Activated CD4-positive, alpha-beta memory T cell treated with anti-CD3 and anti-CD28 coated beads for 36 hours (primary cell): Measurements from ENCODE around the gene RFTN2. TPM values are rescaled to one million over a fixed set of nuclear protein-coding genes. Genes with fewer than 3 reads are reported as not detected.

Experiments used
- CTCF ChIA-PET: fragments of 350-600 bp; sonication (Branson Sonifier 250); formaldehyde crosslinking; loops from one replicate; lab custom pipeline; 2021; ENCODE audit warnings: antibody characterized with exemption, inconsistent platforms; lab: Charles Lee
- POLR2A ChIA-PET: fragments of 350-600 bp; sonication (Branson Sonifier 250); formaldehyde crosslinking; loops from one replicate; lab custom pipeline; 2021; ENCODE audit warnings: antibody characterized with exemption; lab: Charles Lee
- DNase-seq: peaks from one replicate; pipeline ENCODE4 v3.0.0-alpha.2; 2020
- H3K27ac Mint-ChIP-seq: one replicate; pipeline ENCODE4 v1.8.0; 2021; ENCODE audit warnings: mixed read lengths
- H3K27me3 Mint-ChIP-seq: one replicate; pipeline ENCODE4 v1.8.0; 2021; ENCODE audit warnings: mixed read lengths
- H3K36me3 Mint-ChIP-seq: one replicate; pipeline ENCODE4 v1.8.0; 2021; ENCODE audit warnings: mixed read lengths
- H3K4me1 Mint-ChIP-seq: one replicate; pipeline ENCODE4 v1.8.0; 2021; ENCODE audit warnings: low read depth, mixed read lengths
- H3K4me3 Mint-ChIP-seq: one replicate; pipeline ENCODE4 v1.8.0; 2021; ENCODE audit warnings: mild to moderate bottlenecking, mixed read lengths
- H3K9me3 Mint-ChIP-seq: one replicate; pipeline ENCODE4 v1.8.0; 2021; ENCODE audit warnings: mixed read lengths
- intact Hi-C: fragments of 100-400 bp; cut with micrococcal nuclease; formaldehyde crosslinking; loops from one replicate; pipeline ENCODE4 v1.15.1; 2023
- total RNA-seq, 2 experiments: library from RNA; stranded (reverse); gene quantifications; one replicate each; pipeline ENCODE4 v1.2.3, GENCODE V29; 2021

RFTN2 gene
- total RNA-seq, 2 experiments from 2014 or later: not detected

DNA sequence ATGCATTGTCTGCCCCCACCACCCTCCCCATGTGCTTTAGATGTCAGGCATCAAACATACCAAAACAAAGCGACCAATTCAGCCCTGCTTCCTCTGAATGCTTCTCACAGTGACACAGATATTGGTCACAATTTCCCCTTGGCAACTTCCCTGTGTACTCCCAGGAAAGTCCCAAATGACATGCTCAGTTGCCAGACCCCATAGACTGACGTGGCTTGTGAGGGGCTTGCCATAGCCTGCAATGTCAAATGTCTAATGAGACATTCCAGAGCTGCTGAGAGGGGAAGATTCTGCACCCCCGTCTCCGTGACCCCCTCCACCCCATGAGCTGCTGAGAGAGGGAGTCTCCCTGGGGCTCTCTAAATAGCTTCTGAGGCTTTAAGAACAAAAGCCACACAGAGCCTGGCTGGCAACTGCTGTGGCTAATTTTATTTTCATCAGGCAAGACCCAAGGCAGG is 47.3 kb downstream of the RFTN2 start:
- Mint-ChIP-seq H3K36me3 (no peaks in the 10 kb centered on the region), H3K4me3 (no peak overlapping the region), H3K27me3 (no peaks in the 10 kb centered on the region), H3K27ac (no peak overlapping the region), H3K4me1 (no peaks in the 10 kb centered on the region), H3K9me3 (peaks cover 14% of the 10 kb centered on the region)
- no peak for DNase-seq
- intact Hi-C loops: no loop called here
- POLR2A ChIA-PET: no interaction called here
- CTCF ChIA-PET: no interaction called here

DNA sequence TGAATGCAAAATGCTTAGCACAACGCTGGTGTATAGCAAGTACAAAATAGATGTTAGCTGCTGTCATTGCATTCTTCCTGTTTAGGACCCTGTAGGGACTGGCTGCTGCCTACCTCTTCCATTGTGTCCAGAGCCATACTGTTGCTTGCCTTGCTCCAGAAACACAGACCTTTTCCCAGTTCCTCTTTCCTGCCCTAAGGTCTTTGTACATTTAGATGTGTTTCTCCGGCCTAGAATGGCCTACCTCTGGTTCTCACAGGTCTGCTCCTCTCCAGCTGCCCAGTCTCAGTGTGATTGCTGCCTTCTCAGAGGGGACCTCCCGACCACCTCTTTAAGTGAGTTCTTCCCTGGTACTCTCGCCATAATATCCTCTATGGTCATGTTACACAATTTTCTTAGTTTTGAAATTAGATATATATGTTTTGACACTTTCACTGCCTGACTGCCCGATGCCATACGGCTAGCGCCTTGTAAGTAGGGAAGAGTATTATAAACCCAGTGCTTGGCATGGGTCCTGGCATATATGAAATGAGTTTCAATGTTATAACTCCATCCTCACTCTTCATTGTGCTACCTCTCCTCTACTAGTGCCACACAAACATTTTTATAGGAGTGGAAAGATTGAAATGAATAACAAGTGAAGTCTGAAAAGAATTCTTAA is 48.3 kb downstream of the RFTN2 start:
- Mint-ChIP-seq H3K4me3 (no peak overlapping the region), H3K4me1 (no peaks in the 10 kb centered on the region), H3K27ac (no peak overlapping the region), H3K36me3 (no peaks in the 10 kb centered on the region), H3K27me3 (no peaks in the 10 kb centered on the region), H3K9me3 (peaks cover 5% of the 10 kb centered on the region)
- CTCF ChIA-PET: no interaction called here
- intact Hi-C loops: no loop called here
- DNase-seq: no peak
- POLR2A ChIA-PET: no interaction called here

DNA sequence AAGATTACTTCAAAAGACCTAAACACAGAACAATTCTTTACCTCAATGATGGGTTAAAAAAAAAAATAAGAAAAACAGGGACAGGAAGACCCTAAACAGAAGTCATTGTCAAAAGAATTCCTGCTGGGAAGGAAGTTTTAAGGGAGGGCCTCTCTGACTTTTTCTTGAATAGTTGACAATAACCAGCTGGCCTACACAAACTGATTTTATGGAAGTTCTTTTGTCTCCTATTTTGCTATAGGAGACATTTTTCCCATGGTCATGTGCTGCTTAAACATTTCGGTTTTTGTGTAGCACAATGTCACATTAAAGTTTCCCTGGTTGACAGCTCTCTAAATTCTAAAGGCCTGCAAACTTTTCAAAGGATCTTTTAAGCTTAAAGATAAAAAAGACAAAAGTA is 55.3 kb downstream of the RFTN2 start:
- no peak for DNase-seq
- Mint-ChIP-seq H3K4me3 (no peak overlapping the region), H3K4me1 (peaks cover under 1% of the 10 kb centered on the region), H3K27ac (no peak overlapping the region), H3K36me3 (no peaks in the 10 kb centered on the region), H3K9me3 (no peaks in the 10 kb centered on the region), H3K27me3 (no peaks in the 10 kb centered on the region)
- CTCF ChIA-PET: no interaction called here
- POLR2A ChIA-PET: no interaction called here
- intact Hi-C loops: no loop called here

DNA sequence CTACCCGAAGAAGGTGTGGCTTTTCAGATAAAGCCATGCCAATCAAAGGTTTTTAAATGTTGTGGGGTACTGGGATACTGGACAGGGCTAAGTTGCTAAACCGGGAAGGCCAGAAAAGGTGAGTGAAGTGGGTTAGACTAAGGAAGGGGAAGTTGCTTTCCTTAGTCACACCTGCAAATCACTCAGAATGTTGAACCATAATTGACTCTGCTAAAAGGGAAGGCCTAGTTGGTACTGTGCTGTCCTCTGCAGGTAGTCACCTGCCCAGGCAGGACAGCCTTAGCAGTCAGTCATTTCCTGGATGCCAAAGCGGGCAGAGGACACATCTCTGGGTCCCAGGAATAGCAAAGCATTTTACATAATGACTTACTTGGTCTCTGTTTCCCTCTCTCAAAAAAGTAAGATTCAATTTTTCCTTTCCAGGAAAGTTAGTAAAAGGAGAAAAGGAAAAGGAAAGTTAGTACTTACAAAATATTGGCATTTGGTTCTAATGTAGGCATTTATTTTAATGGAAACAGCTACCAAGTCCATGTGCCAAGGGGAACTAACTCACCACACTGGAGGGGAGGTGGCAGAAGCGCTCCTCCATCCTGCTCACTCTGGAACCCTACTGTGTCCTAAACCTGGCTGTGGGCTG is 60.3 kb downstream of the RFTN2 start:
- ChIA-PET POLR2A (no interaction called here), CTCF (no interaction called here)
- H3K27ac Mint-ChIP-seq: no peak overlapping the region
- H3K4me3 Mint-ChIP-seq: no peak overlapping the region
- peaks cover under 1% of the 10 kb centered on the region for H3K9me3 Mint-ChIP-seq
- peaks cover 3% of the 10 kb centered on the region for H3K27me3 Mint-ChIP-seq
- intact Hi-C loops: no loop called here
- H3K4me1 Mint-ChIP-seq: peaks cover 9% of the 10 kb centered on the region
- no peaks in the 10 kb centered on the region for H3K36me3 Mint-ChIP-seq
- no peak for DNase-seq

DNA sequence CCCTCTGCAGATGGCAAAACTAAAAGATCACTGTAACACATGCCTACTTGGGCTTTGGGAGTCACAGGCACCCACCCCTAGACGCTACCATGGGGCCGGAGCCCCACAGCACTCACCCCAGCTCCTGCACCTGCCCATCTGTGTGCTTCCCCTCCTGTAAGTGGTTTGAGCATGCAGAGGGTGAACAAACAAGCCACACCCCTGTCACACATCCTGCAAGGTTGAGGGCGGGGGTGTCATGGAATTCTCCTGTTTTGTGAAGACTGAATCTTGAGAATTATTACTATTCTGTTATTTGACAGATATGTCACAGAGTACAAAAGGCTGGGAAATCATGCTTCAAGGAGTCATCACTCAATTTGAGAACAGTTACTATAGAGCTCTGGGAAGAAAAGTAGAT is 60.9 kb downstream of the RFTN2 start:
- CTCF ChIA-PET: no interaction called here
- Mint-ChIP-seq H3K27ac (no peak overlapping the region), H3K36me3 (no peaks in the 10 kb centered on the region), H3K4me3 (no peak overlapping the region), H3K27me3 (peaks cover 3% of the 10 kb centered on the region), H3K9me3 (peaks cover 2% of the 10 kb centered on the region), H3K4me1 (peaks cover 9% of the 10 kb centered on the region)
- POLR2A ChIA-PET: no interaction called here
- intact Hi-C loops: no loop called here
- no peak for DNase-seq

DNA sequence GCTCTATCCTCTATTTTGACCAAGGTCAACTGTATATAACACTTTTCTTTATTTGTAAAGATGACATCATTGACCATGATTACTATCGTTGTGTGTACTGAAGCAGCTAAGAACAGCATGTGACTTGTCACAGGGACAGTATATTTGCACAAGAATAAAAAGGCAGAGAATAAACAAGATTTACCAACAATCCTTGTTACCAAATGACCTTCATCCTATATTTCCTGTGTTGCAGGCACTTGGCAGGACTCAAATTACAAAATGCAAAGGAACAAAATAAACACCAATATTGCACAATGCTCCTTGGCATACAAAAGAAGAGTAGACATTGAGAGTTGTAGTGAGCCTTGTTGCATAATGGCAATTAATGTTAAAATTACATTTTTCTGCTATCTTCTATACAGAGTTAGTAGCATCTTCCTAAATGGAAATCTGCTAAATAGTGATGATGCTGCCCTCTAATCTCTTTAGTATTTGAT is 61.8 kb downstream of the RFTN2 start:
- Mint-ChIP-seq H3K4me1 (peaks cover 9% of the 10 kb centered on the region), H3K9me3 (peaks cover 2% of the 10 kb centered on the region)

DNA sequence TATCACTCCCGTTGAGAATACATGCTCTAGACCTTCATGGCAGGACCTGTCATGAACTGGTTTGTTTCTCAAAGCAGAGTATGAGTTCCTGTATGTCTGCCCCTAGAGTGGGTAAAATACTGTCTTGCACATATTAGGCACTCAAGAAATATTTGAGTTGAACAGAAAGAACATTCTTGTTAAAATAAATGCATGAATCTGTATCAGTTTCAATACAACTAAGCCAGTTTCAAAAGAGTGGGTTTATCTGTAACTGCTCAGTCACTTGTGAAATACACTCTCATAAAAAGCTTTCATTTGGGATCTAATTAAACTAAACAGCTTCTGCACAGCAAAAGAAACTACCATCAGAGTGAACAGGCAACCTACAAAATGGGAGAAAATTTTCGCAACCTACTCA is 69.2 kb downstream of the RFTN2 start:
- POLR2A ChIA-PET: no interaction called here
- CTCF ChIA-PET: no interaction called here
- Mint-ChIP-seq H3K27ac (no peak overlapping the region), H3K27me3 (peaks cover 2% of the 10 kb centered on the region), H3K4me3 (no peak overlapping the region), H3K4me1 (peaks cover 7% of the 10 kb centered on the region), H3K9me3 (peaks cover 5% of the 10 kb centered on the region), H3K36me3 (no peaks in the 10 kb centered on the region)
- no peak for DNase-seq
- intact Hi-C loops: no loop called here

More for the DNA sequence above, 61.8 kb downstream of the RFTN2 start:
- CTCF ChIA-PET: no interaction called here
- DNase-seq: no peak
- peaks cover 3% of the 10 kb centered on the region for H3K27me3 Mint-ChIP-seq
- H3K4me3 Mint-ChIP-seq: no peak overlapping the region
- no peaks in the 10 kb centered on the region for H3K36me3 Mint-ChIP-seq
- POLR2A ChIA-PET: no interaction called here
- no peak overlapping the region for H3K27ac Mint-ChIP-seq
- intact Hi-C loops: no loop called here

DNA sequence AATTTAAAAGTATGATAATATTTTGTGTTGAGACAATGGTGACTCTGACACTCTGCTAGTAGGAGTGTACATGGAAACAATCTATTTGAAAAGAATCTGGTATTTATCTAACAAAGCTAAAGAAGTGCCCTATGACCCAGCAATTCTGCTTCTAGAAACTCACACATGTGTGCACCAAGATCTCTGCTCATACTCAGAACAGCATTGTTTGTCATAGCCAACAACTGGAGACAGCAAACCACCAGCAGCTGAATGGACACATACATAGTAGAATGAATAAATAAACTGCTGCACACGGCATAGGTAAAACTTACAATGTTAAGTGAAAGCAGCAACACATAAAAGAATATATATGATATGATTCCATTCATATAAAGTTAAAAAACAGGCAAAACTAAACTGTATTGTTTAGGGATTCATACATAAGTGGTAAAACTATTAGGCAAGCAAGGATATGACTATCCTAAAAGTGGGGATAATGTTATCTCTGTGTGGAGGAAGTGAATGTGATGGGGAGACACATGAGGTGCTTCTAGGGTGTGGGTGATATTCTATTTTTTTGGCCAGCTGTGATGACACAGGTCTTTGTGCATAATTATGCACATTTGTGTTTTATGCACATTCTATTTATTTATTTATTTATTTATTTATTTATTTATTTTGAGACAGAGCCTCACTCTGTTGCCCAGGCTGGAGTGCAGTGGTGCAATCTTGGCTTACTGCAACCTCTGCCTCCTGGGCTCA is 71.1 kb downstream of the RFTN2 start:
- Mint-ChIP-seq H3K4me1 (peaks cover 7% of the 10 kb centered on the region), H3K9me3 (peaks cover 3% of the 10 kb centered on the region), H3K27me3 (peaks cover 10% of the 10 kb centered on the region), H3K4me3 (no peak overlapping the region), H3K36me3 (no peaks in the 10 kb centered on the region), H3K27ac (no peak overlapping the region)
- DNase-seq: no peak
- ChIA-PET CTCF (no interaction called here), POLR2A (no interaction called here)
- intact Hi-C loops: no loop called here

DNA sequence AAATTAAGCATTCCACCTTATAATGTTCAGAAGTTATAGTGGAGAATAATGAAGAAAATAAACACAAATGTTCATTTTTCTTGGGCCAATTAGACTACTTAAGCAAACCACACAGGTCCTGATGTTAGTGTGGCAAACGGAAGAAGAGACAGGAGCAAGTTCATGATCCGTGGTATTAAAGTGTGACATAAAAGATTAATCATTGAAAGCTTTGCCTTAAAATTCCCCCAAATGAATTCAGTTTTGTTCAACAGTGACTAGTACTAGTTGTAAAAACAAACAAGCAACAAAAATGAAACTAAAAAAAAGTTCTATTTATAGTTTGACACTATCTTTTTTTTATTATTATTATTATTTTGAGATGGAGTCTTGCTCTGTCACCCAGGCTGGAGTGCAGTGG is 73.7 kb downstream of the RFTN2 start:
- no peaks in the 10 kb centered on the region for H3K9me3 Mint-ChIP-seq
- ChIA-PET CTCF (no interaction called here), POLR2A (no interaction called here)
- H3K4me1 Mint-ChIP-seq: peaks cover 9% of the 10 kb centered on the region
- H3K27me3 Mint-ChIP-seq: peaks cover 16% of the 10 kb centered on the region
- no peaks in the 10 kb centered on the region for H3K36me3 Mint-ChIP-seq
- intact Hi-C loops: no loop called here
- H3K4me3 Mint-ChIP-seq: no peak overlapping the region
- DNase-seq: no peak
- H3K27ac Mint-ChIP-seq: no peak overlapping the region

DNA sequence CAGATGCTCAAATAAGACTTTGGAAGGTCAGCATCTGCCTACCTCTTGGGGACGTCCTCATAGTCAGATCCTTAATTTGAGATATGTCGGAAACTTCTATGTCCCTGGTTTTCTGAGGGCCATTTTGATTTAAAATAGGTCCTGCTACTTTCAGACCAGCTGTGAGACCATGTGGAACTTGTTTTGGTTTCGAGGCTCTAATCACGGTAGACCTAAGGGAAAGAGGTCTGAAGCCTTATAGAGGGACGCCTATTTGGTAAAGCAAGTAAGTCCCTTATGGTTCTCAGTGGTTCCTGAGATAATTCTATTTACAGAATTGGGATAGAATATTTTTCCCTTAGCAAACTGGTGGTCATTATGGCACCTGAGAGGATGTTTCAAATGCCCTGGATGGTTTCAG is 75.1 kb downstream of the RFTN2 start:
- H3K4me1 Mint-ChIP-seq: peaks cover 2% of the 10 kb centered on the region
- no peak for DNase-seq
- intact Hi-C loops: no loop called here
- no peak overlapping the region for H3K4me3 Mint-ChIP-seq
- ChIA-PET CTCF (interaction anchor here (0.7 to 1.1 kb wide), 5 partner anchors 47 to 180 kb away, joined by 3 to 7 read pairs (median 4); partner anchors contain the start of genes MARS2 and MOB4), POLR2A (no interaction called here)
- H3K27me3 Mint-ChIP-seq: peaks cover 16% of the 10 kb centered on the region
- no peaks in the 10 kb centered on the region for H3K36me3 Mint-ChIP-seq
- no peaks in the 10 kb centered on the region for H3K9me3 Mint-ChIP-seq
- H3K27ac Mint-ChIP-seq: no peak overlapping the region

DNA sequence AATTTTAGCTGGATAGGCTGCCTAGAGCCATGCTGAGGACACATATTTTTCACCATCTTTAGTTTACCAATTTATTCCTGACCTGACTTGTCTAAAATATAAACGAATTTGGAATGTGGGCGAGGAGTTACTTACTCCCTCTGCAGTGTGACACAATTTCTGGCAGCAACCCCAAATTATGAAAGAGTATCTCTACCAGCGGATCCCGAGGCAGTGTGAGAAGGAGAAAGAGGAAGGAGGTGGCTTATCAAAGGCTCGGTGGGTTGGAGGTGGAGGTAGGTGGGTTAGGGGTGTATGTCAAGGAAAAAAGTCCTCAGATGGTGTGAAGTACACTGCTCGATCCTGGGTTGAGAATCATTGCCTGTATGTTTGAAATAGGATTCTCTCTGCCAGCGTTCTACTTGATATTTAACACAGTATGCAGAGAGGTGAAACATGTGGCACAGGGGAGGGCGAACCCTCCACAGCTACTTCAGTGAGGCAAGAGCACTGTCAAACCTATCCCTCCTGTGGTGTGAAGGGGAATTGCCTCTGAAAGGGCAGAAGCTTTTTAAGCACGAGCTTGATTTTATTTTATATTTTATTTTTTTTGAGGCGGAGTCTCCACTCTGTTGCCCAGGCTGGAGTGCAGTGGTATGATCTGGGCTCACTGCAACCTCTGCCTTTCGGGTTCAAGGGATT is 76.0 kb downstream of the RFTN2 start:
- no peak overlapping the region for H3K4me3 Mint-ChIP-seq
- H3K9me3 Mint-ChIP-seq: no peaks in the 10 kb centered on the region
- no peak overlapping the region for H3K27ac Mint-ChIP-seq
- CTCF ChIA-PET: interaction anchor here (0.7 to 1.4 kb wide), 6 partner anchors 23 to 181 kb away, joined by 3 to 7 read pairs (median 4); partner anchors contain the start of genes MARS2 and MOB4
- H3K4me1 Mint-ChIP-seq: peaks cover 2% of the 10 kb centered on the region
- H3K36me3 Mint-ChIP-seq: no peaks in the 10 kb centered on the region
- peak; percentile 30 for DNase-seq
- intact Hi-C loops: no loop called here
- POLR2A ChIA-PET: no interaction called here
- peaks cover 18% of the 10 kb centered on the region for H3K27me3 Mint-ChIP-seq

DNA sequence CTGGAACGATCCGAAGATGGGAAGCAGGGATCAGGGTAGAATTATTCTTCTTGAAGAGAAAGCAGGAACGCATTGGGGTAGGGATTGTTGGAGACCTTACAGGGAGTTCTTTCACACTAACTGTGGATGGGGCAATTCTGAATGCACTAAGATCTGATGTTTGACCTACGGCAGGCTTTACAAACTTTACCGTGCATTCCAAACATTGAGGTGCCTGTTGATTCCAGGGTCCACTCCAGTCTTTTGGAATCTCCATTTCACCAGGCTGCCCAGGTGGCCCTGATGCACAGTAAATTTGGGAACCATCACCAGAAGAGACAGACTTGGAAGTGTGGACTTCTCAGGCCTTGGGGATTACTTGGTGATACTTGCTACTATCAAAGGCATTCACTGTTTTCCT is 76.9 kb downstream of the RFTN2 start:
- ChIA-PET POLR2A (no interaction called here), CTCF (interaction anchor here (1.4 kb wide), 1 partner anchor 24 kb away, joined by 3 read pairs; no protein-coding TSS in a partner anchor)
- H3K4me3 Mint-ChIP-seq: no peak overlapping the region
- no peaks in the 10 kb centered on the region for H3K9me3 Mint-ChIP-seq
- no peak for DNase-seq
- H3K36me3 Mint-ChIP-seq: no peaks in the 10 kb centered on the region
- H3K27me3 Mint-ChIP-seq: peaks cover 18% of the 10 kb centered on the region
- peaks cover 2% of the 10 kb centered on the region for H3K4me1 Mint-ChIP-seq
- H3K27ac Mint-ChIP-seq: no peak overlapping the region
- intact Hi-C loops: no loop called here
